ENCODE measurements around the gene TCF4.

Gene TCF4

GRCh38 chr18:55585920-55586561, 2.0 kb downstream of the TCF4 start:
- peak; percentile 30 for DNase-seq (ENCODE audit: low read depth)

GRCh38 chr18:55585065-55585919, 2.7 kb downstream of the TCF4 start:
- peak; percentile 2 for DNase-seq (ENCODE audit: low read depth)

GRCh38 chr18:55584201-55584600, 3.8 kb downstream of the TCF4 start:
- DNase-seq (ENCODE audit: low read depth), result no peak

GRCh38 chr18:55582325-55582724, 5.7 kb downstream of the TCF4 start:
- no peak for DNase-seq (ENCODE audit: low read depth)

GRCh38 chr18:55579501-55580270, 8.3 kb downstream of the TCF4 start:
- DNase-seq (ENCODE audit: low read depth), result peak; percentile 78

- DNase-seq (ENCODE audit: low read depth), result no peak
Measured at GRCh38 chr18:55577812-55578539, 10.0 kb downstream of the TCF4 start.

GRCh38 chr18:55576001-55576400, 12.0 kb downstream of the TCF4 start:
- no peak for DNase-seq (ENCODE audit: low read depth)

GRCh38 chr18:55575066-55575465, 12.9 kb downstream of the TCF4 start:
- DNase-seq (ENCODE audit: low read depth), result no peak

- no peak for DNase-seq (ENCODE audit: low read depth)
Measured at GRCh38 chr18:55573386-55573785, 14.6 kb downstream of the TCF4 start.

GRCh38 chr18:55570966-55571365, 17.0 kb downstream of the TCF4 start:
- no peak for DNase-seq (ENCODE audit: low read depth)

GRCh38 chr18:55566456-55566935, 21.5 kb downstream of the TCF4 start:
- DNase-seq (ENCODE audit: low read depth), result no peak

- DNase-seq (ENCODE audit: low read depth), result no peak
Measured at GRCh38 chr18:55559739-55560138, 28.3 kb downstream of the TCF4 start.

GRCh38 chr18:55557211-55557610, 30.8 kb downstream of the TCF4 start:
- no peak for DNase-seq (ENCODE audit: low read depth)

GRCh38 chr18:55555395-55556027, 32.5 kb downstream of the TCF4 start:
- DNase-seq (ENCODE audit: low read depth), result no peak

GRCh38 chr18:55552526-55553189, 35.3 kb downstream of the TCF4 start:
- no peak for DNase-seq (ENCODE audit: low read depth)

GRCh38 chr18:55551227-55551626, 36.8 kb downstream of the TCF4 start:
- DNase-seq (ENCODE audit: low read depth), result no peak

GRCh38 chr18:55550471-55550870, 37.5 kb downstream of the TCF4 start:
- no peak for DNase-seq (ENCODE audit: low read depth)

GRCh38 chr18:55549474-55550104, 38.4 kb downstream of the TCF4 start:
- no peak for DNase-seq (ENCODE audit: low read depth)

- DNase-seq (ENCODE audit: low read depth), result no peak
Measured at GRCh38 chr18:55547705-55548056, 40.3 kb downstream of the TCF4 start.

Measured in amniotic epithelial cell (primary cell).